ENCODE data around the gene PAFAH2. TPM values are rescaled to one million over a fixed set of nuclear protein-coding genes. Genes with fewer than 3 reads are reported as not detected.
"Not testable (repeated sequence)": the region's sequence is repeated elsewhere in the genome, so short reads cannot be mapped to it uniquely, and the experiment has no call there.

The PAFAH2 gene
- total RNA-seq, 2 donors from 2014 or later = 4.3 to 5.5 TPM

DNA sequence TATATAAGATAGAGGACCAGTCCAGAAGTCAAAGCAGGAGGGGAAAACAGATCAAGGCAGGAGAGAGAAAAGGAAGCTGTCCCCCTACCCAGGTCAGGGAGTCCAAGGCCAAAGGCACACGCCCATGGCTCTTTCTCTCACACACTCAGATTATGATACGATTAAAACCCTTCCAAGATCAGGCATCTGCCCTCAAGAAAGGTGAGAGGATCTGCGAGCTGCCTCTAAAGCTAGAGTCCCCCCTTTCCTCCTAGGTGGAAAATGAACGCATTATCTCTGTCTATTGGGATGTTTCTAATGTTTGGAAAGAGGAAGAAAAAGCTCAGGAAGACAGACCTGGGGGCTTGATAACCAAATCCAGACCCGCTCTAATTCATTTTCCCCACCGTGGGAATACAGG is 7.6 kb downstream of the PAFAH2 start:
- H3K4me3 ChIP-seq = no peak overlapping the region
- H3K27ac ChIP-seq = no peak overlapping the region

DNA sequence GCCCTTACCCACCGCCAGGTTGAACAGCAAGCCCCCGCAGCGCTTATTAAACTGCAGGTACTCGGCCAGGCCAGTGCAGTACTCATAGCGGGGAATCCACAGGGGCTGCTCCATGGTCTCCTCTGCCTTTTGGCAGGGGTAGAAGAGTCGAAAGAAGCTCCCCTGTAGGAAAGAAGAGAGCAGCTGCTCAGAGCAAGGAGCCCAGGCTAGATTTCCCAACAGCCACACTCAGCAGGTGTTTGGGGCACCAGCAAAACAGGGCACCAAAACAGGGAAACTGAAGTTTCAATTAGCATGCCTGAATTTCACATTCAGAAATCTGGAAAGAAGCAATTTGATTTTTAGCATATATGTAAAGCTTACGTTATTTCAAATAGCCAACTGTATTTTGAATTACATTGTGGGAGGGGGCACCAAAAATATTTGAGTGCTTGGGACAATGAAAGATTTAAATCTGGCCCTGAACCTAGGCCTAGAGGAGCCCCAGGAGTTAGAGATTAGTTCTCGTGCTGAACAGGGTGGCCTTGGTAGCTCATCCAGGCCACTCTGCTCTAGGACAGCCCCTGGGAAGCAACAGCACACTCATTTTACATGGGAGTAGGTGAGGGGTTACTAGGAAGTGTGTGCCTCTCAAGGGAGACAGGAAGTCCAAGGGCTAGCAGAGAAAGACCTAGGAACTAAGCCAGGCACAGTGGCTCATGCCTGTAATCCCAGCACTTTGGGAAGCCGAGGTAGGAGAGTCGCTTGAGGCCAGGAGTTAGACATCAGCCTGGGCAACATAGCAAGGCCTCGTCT is 8.2 kb downstream of the PAFAH2 start:
- peaks cover 0 to 10% of the 10 kb centered on the region in 2 donors for H3K4me1 ChIP-seq
- H3K27me3 ChIP-seq = no peaks in the 10 kb centered on the region
- peaks cover 7% of the 10 kb centered on the region for H3K36me3 ChIP-seq
- TF ChIP-seq, protein P1, sequence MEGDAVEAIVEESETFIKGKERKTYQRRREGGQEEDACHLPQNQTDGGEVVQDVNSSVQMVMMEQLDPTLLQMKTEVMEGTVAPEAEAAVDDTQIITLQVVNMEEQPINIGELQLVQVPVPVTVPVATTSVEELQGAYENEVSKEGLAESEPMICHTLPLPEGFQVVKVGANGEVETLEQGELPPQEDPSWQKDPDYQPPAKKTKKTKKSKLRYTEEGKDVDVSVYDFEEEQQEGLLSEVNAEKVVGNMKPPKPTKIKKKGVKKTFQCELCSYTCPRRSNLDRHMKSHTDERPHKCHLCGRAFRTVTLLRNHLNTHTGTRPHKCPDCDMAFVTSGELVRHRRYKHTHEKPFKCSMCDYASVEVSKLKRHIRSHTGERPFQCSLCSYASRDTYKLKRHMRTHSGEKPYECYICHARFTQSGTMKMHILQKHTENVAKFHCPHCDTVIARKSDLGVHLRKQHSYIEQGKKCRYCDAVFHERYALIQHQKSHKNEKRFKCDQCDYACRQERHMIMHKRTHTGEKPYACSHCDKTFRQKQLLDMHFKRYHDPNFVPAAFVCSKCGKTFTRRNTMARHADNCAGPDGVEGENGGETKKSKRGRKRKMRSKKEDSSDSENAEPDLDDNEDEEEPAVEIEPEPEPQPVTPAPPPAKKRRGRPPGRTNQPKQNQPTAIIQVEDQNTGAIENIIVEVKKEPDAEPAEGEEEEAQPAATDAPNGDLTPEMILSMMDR (IDR thresholded peaks at IDR 0.05) = no peak
- DNase-seq (ENCODE audit: low spot score) = no peak
- H3K9me3 ChIP-seq = no peaks in the 10 kb centered on the region
- H3K27ac ChIP-seq = no peak overlapping the region
- no peak overlapping the region for H3K4me3 ChIP-seq

More for the DNA sequence above, 7.6 kb downstream of the PAFAH2 start:
- Histone ChIP-seq H3K27me3 (no peaks in the 10 kb centered on the region), H3K4me1 (peaks cover 0 to 10% of the 10 kb centered on the region in 2 donors), H3K9me3 (no peaks in the 10 kb centered on the region), H3K36me3 (peaks cover 5% of the 10 kb centered on the region)
- TF ChIP-seq, protein P1 (IDR thresholded peaks at IDR 0.05) = no peak
- DNase-seq (ENCODE audit: low spot score) = no peak

DNA sequence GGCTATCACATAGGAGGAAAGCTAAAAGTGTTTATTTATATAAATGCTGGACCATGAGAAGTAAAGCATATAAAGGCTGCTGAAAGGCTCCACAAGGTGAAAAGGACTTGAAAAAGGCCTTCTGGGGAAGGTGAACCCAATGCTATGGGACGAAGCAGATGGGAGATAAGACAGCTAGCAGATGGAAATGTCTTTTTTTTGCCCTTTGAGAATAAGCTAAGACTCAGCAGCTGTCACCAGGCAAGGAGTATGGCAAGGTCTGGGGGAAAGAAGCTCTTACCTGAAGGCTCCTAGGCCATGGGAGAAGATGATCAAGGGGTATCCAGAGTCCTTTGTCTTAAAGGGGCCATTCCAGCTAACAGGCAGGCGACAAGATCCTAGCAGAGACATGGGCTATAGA is 9.9 kb downstream of the PAFAH2 start:
- Histone ChIP-seq H3K36me3 (peaks cover 18% of the 10 kb centered on the region), H3K9me3 (no peaks in the 10 kb centered on the region), H3K4me1 (peaks cover 0 to 10% of the 10 kb centered on the region in 2 donors), H3K27ac (no peak overlapping the region), H3K27me3 (no peaks in the 10 kb centered on the region), H3K4me3 (no peak overlapping the region)
- TF ChIP-seq, protein P1 (IDR thresholded peaks at IDR 0.05) = no peak
- DNase-seq (ENCODE audit: low spot score) = no peak

DNA sequence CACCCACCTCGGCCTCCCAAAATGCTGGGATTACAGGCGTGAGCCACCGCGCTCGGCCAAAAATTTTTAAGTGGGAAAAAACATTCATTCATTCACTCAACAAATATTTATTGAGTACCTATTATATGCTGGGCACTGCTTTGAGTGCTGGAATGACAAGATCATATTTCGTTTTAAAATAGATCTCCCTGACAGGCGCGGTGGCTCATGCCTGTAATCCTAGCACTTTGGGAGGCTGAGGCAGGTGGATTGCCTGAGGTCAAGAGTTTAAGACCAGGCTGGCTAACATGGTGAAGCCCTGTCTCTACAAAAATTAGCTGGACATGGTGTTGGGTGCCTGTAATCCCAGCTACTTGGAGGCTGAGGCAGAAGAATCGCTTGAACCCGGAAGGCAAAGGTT is 11.1 kb downstream of the PAFAH2 start:
- H3K27me3 ChIP-seq; DNase-seq (ENCODE audit: low spot score); H3K4me3 ChIP-seq; H3K27ac ChIP-seq; H3K9me3 ChIP-seq: not testable (repeated sequence)
- Histone ChIP-seq H3K4me1 (peaks cover 0 to 10% of the 10 kb centered on the region in 2 donors), H3K36me3 (peaks cover 28% of the 10 kb centered on the region)

DNA sequence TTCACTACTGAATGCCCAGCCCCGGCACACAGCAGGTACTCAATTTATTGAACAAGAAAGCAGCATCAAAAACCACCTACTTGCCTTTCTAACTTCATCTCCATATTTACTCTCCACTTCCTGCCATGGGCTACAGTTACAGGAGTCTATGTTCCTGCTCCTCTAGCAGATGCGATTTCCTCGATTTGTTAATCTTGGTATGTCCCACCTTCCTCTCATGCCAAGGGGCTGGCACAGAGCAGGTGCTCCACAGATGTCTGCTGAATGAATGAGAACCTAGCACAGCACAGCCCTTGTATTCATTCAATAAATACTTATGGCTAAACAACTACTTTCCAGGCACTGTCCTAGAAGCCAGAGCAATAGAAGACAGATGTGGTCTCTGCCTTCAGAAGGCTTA is 12.2 kb downstream of the PAFAH2 start:
- H3K4me3 ChIP-seq = no peak overlapping the region
- H3K27ac ChIP-seq = no peak overlapping the region
- no peak for DNase-seq (ENCODE audit: low spot score)
- TF ChIP-seq, protein P1 (IDR thresholded peaks at IDR 0.05) = no peak
- peaks cover 0 to 10% of the 10 kb centered on the region in 2 donors for H3K4me1 ChIP-seq
- H3K9me3 ChIP-seq = no peaks in the 10 kb centered on the region
- peaks cover 37% of the 10 kb centered on the region for H3K36me3 ChIP-seq
- no peaks in the 10 kb centered on the region for H3K27me3 ChIP-seq

DNA sequence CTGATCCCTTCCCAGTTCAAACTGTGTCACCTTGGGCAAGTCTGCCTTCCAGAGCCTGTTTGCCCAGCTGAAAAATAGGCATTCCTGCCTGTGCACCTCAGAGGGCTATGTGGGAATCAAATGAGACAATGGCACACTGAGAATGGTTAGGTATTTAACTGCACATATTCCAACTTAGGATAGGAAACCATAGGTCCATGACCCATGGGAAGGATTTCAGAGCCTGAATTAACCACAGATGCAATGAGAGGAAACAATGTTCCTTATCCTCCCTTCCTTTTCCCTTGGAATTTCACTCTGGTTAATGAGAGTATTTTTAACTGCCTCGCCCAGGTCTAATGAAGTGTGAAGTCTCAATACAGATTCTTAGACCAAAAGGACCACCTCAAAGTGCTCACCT is 12.7 kb downstream of the PAFAH2 start:
- Histone ChIP-seq H3K27ac (no peak overlapping the region), H3K4me1 (peaks cover 0 to 5% of the 10 kb centered on the region in 2 donors), H3K9me3 (no peaks in the 10 kb centered on the region), H3K27me3 (no peaks in the 10 kb centered on the region), H3K4me3 (no peak overlapping the region), H3K36me3 (peaks cover 39% of the 10 kb centered on the region)
- TF ChIP-seq, protein P1 (IDR thresholded peaks at IDR 0.05) = no peak
- DNase-seq (ENCODE audit: low spot score) = no peak
